Mammary epithelial cell (primary cell): ENCODE measurements around the gene COL6A1.

Source experiments
- CTCF ChIP-seq, 2 donors: IDR thresholded peaks in 1 of 2; conservative IDR thresholded peaks in 1 of 2; 2 replicates each; pipeline ENCODE4 v1.5.1; 2011 to 2012; ENCODE audit warnings: inconsistent platforms in 2 of 2, low read length in 2 of 2, mild to moderate bottlenecking in 2 of 2, control low read depth in 1 of 2, low read depth in 1 of 2; ENCODE audit not compliant: insufficient read depth in 1 of 2; ENCODE audit errors: extremely low read depth in 1 of 2
- EZH2 ChIP-seq: IDR thresholded peaks from 2 replicates; pipeline ENCODE4 v1.6.1; 2012; ENCODE audit warnings: low read length, inconsistent platforms, borderline replicate concordance

DNA sequence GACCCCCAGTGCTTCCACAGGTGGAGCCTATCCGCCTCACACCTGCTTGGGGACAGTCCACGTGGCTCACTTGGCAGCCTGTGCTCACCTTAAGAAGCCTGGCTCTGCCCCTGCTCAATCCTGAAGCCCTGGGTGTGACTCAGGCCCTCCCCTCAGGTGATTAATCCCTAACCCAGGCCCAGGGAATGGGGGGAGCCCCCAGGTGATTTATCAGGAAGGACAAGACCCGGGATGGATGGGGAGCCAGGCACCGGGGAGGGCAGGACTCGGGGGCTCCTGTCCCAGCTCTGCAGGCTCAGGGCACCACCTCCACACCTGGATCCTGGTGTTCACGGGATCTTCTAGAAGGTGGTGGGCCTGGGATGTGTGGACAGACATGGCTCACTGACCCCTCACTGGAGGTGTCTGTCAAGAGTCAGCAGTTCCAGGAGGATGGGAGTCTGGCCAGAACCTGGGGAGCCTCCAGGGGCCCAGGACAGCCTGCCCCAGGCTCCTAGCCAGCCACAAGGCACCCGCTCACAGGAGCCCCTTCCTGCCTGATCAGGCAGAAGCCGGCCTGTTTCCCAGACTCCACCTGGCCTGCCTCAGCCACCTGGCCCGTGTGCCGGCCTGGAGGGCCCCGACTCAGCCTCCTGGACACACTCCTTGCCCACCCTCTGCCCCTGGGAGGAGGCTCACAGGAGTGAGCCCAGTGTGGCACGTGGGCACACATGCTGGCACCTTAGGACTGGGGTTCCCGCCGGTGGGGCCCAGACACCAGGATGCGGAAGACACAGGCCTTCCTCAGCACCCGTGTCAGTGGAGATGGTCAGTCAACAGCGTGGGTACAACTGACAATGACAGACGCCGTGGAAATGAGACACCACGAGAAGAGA is 38.6 kb upstream of the COL6A1 start:
- TF ChIP-seq CTCF (conservative IDR thresholded peaks at IDR 0.05 in 1 of 2, IDR thresholded peaks at IDR 0.05 in 1 of 2; ENCODE audit: extremely low read depth in 1 of 2, insufficient read depth in 1 of 2, low read depth in 1 of 2, low read length in 2 of 2) (no peak), EZH2 (no peak)
